DND-41 (cell line): ENCODE measurements around the gene CYP27B1.
"Not testable (repeated sequence)": the region's sequence is repeated elsewhere in the genome, so short reads cannot be mapped to it uniquely, and the experiment has no call there.

Experiments used
- ATAC-seq: fragments of 200-7000 bp; cut with Tn5 transposase; 3 replicates; pipeline ENCODE4 v1.9.1; 2021; ENCODE audit warnings: low read depth; ENCODE audit not compliant: insufficient read depth
- DNase-seq: peaks from one replicate; pipeline ENCODE4 v3.0.0-alpha.2; 2020
- H2AFZ ChIP-seq: 2 replicates; pipeline ENCODE4 v1.6.0; 2012; ENCODE audit warnings: low read depth, low read length
- H3K27ac ChIP-seq: 2 replicates; pipeline ENCODE4 v1.5.1; 2012; ENCODE audit warnings: low read length, inconsistent platforms
- H3K27me3 ChIP-seq: fragments of 200-600 bp; sonication (generic); 2 replicates; pipeline ENCODE4 v1.6.0; 2012; ENCODE audit warnings: low read length, mild to moderate bottlenecking, inconsistent platforms; ENCODE audit not compliant: insufficient read depth, poor library complexity
- H3K36me3 ChIP-seq: 2 replicates; pipeline ENCODE4 v1.5.1; 2012; ENCODE audit warnings: low read length, inconsistent platforms; ENCODE audit not compliant: insufficient read depth
- H3K4me1 ChIP-seq: 2 replicates; pipeline ENCODE4 v1.5.1; 2012; ENCODE audit warnings: mild to moderate bottlenecking, low read length; ENCODE audit not compliant: insufficient read depth
- H3K4me2 ChIP-seq: 2 replicates; pipeline ENCODE4 v1.6.0; 2012; ENCODE audit warnings: mild to moderate bottlenecking, moderate library complexity, low read length, inconsistent platforms; ENCODE audit not compliant: insufficient read depth
- H3K4me3 ChIP-seq, 2 experiments: fragments of 200-600 bp in 1 of 2; shearing (Covaris generic) in 1 of 2; 2 replicates each; pipeline ENCODE4 v1.5.1; 2012 to 2016; ENCODE audit warnings: inconsistent platforms in 2 of 2, low read length in 2 of 2, mild to moderate bottlenecking in 2 of 2, low read depth in 1 of 2, moderate library complexity in 1 of 2
- H3K79me2 ChIP-seq: 2 replicates; pipeline ENCODE4 v1.6.0; 2012; ENCODE audit warnings: low read length, inconsistent platforms; ENCODE audit not compliant: insufficient read depth
- H3K9ac ChIP-seq: 2 replicates; pipeline ENCODE4 v1.6.0; 2012; ENCODE audit warnings: low read depth, mild to moderate bottlenecking, inconsistent platforms, low read length, moderate library complexity
- H3K9me3 ChIP-seq: 2 replicates; pipeline ENCODE4 v1.5.1; 2012; ENCODE audit warnings: low read length, moderate library complexity, mild to moderate bottlenecking, inconsistent platforms; ENCODE audit not compliant: insufficient read depth, severe bottlenecking
- H4K20me1 ChIP-seq: 2 replicates; pipeline ENCODE4 v1.6.0; 2012; ENCODE audit warnings: low read length; ENCODE audit not compliant: insufficient read depth
- CTCF ChIP-seq: IDR thresholded peaks from 2 replicates; pipeline ENCODE4 v1.5.1; 2012; ENCODE audit warnings: borderline replicate concordance, low read length, moderate library complexity, mild to moderate bottlenecking; ENCODE audit not compliant: poor library complexity, severe bottlenecking; ENCODE audit errors: extremely low read depth
- EZH2 ChIP-seq: IDR thresholded peaks from 3 replicates; pipeline ENCODE4 v1.6.1; 2012; ENCODE audit warnings: borderline replicate concordance, low read depth, mild to moderate bottlenecking, moderate library complexity, low read length, inconsistent platforms; ENCODE audit not compliant: severe bottlenecking

The CYP27B1 gene

GRCh38 chr12:57715786-57716185 lies 51.1 kb downstream of the CYP27B1 start:
- peaks cover 56% of the 10 kb centered on the region for H3K36me3 ChIP-seq
- DNase-seq, result no peak
- H3K79me2 ChIP-seq, result no peaks in the 10 kb centered on the region
- H3K9me3 ChIP-seq, result no peaks in the 10 kb centered on the region
- H3K9ac ChIP-seq, result no peak overlapping the region
- no peak overlapping the region for H3K27ac ChIP-seq
- H3K4me1 ChIP-seq, result no peaks in the 10 kb centered on the region
- H2AFZ ChIP-seq, result no peak overlapping the region
- TF ChIP-seq EZH2 (no peak), CTCF (no peak)
- H3K27me3 ChIP-seq, result no peaks in the 10 kb centered on the region
- no peaks in the 10 kb centered on the region for H4K20me1 ChIP-seq
- ATAC-seq, result no peak
- H3K4me2 ChIP-seq, result no peak overlapping the region
- H3K4me3 ChIP-seq, result no peak overlapping the region

DNA sequence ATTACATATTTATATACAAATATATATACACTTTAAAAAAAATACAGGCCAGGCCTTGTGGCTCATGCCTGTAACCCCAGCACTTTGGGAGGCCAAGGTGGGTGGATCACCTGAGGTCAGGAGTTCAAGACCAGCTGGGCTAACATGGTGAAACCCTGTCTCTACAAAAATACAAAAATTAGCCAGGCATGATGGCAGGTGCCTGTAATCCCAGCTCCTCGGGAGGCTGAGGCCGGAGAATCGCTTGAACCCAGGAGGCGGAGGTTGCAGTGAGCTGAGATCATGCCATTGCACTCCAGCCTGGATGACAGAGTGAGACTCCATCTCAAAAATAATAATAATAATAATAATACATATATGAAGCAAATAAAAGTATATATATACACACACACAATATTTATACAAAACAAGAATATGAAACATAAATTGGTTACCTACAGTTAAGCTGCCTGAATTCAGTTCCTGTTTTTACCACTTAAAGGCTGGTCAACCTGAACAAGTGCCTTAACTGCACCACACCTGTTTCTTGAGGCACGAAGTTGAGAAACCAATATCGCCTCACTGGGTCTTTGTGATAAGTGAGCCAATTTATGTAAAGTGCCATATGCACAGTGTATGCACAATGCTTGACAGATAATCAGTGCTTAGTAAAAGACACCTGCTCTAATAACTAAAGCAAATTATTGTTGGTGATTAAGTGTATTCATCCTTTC lies 51.7 kb downstream of the CYP27B1 start:
- not testable (repeated sequence) for H2AFZ ChIP-seq, H3K4me1 ChIP-seq, DNase-seq, H3K27me3 ChIP-seq, H4K20me1 ChIP-seq, H3K4me3 ChIP-seq, H3K79me2 ChIP-seq, H3K9ac ChIP-seq, H3K4me2 ChIP-seq, H3K9me3 ChIP-seq, ATAC-seq, H3K27ac ChIP-seq
- H3K36me3 ChIP-seq, result peaks cover 50% of the 10 kb centered on the region

DNA sequence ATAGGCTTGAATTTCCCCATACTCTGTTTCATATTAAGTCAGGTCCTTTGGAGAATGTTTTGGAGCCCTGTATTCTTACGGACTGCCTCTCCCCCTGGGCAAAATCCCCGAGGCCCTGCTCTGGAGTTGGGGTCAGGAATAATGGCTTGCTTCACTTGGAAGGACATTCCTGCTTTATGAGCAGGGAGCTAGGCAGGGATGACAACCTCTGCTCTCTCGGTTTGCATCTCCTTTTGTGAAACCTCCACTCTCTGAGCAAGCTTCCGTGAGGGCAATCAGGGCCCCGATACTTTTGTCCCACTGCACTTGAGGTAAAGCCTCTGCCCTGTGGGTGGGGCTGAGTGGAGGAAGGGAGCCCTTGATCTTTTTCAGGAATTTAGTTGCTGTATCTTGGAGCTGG lies 53.7 kb downstream of the CYP27B1 start:
- TF ChIP-seq EZH2, result no peak
- TF ChIP-seq CTCF, result no peak
- Histone ChIP-seq H3K27ac (no peak overlapping the region), H2AFZ (no peak overlapping the region), H3K4me2 (no peak overlapping the region), H3K79me2 (no peaks in the 10 kb centered on the region), H3K9ac (no peak overlapping the region), H4K20me1 (no peaks in the 10 kb centered on the region), H3K9me3 (no peaks in the 10 kb centered on the region), H3K36me3 (peaks cover 37% of the 10 kb centered on the region), H3K4me3 (no peak overlapping the region), H3K4me1 (no peaks in the 10 kb centered on the region), H3K27me3 (no peaks in the 10 kb centered on the region)
- ATAC-seq (no peak), DNase-seq (no peak)

GRCh38 chr12:57712701-57713100 lies 54.2 kb downstream of the CYP27B1 start:
- Histone ChIP-seq H3K4me1 (no peaks in the 10 kb centered on the region), H3K27me3 (no peaks in the 10 kb centered on the region), H3K9me3 (no peaks in the 10 kb centered on the region), H4K20me1 (no peaks in the 10 kb centered on the region), H3K4me3 (no peak overlapping the region), H3K9ac (no peak overlapping the region), H3K36me3 (peaks cover 32% of the 10 kb centered on the region), H2AFZ (no peak overlapping the region), H3K79me2 (no peaks in the 10 kb centered on the region), H3K4me2 (no peak overlapping the region), H3K27ac (no peak overlapping the region)
- ATAC-seq, result no peak
- DNase-seq, result no peak
- TF ChIP-seq EZH2 (no peak), CTCF (no peak)
